ENCODE measurements around the gene LGALS1. TPM values are rescaled to one million over a fixed set of nuclear protein-coding genes. Genes with fewer than 3 reads are reported as not detected.

LGALS1 gene
- total RNA-seq, 1 experiment from 2014 or later = 32.8 TPM

DNA sequence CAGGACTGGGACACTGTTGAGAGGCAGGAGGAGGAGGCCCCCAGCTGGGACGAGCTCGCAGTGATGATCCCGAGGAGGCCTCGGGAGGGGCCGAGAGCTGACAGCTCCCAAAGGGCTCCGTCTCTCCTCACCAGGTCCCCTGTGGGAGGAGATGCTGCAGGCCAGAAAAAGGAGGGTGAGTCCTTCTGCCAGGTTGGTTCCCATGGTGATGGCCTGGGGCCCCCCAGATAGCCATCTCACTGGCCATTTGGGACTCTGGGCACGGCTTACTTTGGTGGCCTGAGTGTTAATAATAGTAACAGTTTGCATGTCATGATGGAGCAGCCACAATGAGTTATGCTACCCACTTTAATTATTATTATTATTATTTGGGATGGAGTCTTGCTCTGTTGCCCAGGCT lies 40.3 kb downstream of the LGALS1 start:
- Histone ChIP-seq H3K27me3 (ENCODE audit: insufficient read depth, low read length) (no peaks in the 10 kb centered on the region), H4K8ac (replicated peaks; ENCODE audit: insufficient read length, low read depth, low read length) (no peak overlapping the region), H3K4me2 (ENCODE audit: insufficient read depth, insufficient read length, low read length) (no peak overlapping the region), H3K79me2 (ENCODE audit: insufficient read depth, low read length) (no peaks in the 10 kb centered on the region), H3K79me1 (ENCODE audit: insufficient read depth, low read depth, low read length, poor library complexity, severe bottlenecking) (no peaks in the 10 kb centered on the region), H4K5ac (ENCODE audit: insufficient read length, low read depth, low read length) (no peak overlapping the region), H2BK120ac (ENCODE audit: low read depth, low read length, poor library complexity, severe bottlenecking) (no peak overlapping the region), H3K27ac (ENCODE audit: insufficient read length, low read depth, low read length) (no peak overlapping the region), H3K9me3 (ENCODE audit: control insufficient read depth, low read depth, low read length) (no peaks in the 10 kb centered on the region), H3T11ph (ENCODE audit: low read length) (no peak overlapping the region), H3K23ac (ENCODE audit: insufficient read length, low read depth, low read length) (no peak overlapping the region), H2BK20ac (ENCODE audit: low read depth, low read length, poor library complexity, severe bottlenecking) (no peak overlapping the region), H3K56ac (ENCODE audit: insufficient read length, low read depth, low read length) (no peak overlapping the region), H4K91ac (ENCODE audit: insufficient read length, low read depth, low read length) (no peak overlapping the region), H3K4me1 (ENCODE audit: insufficient read depth, low read length) (no peaks in the 10 kb centered on the region), H3K4ac (ENCODE audit: low read depth, low read length) (no peak overlapping the region), H3K14ac (ENCODE audit: insufficient read depth, low read length) (no peak overlapping the region), H4K20me1 (ENCODE audit: control insufficient read depth, insufficient read depth, insufficient read length) (no peaks in the 10 kb centered on the region), H3K18ac (ENCODE audit: insufficient read length, low read depth, low read length) (no peak overlapping the region), H2BK12ac (ENCODE audit: insufficient read length, low read depth, low read length) (no peak overlapping the region), H2AFZ (ENCODE audit: low read length) (no peak overlapping the region), H2AK5ac (ENCODE audit: insufficient read length, low read length) (no peak overlapping the region), H3K23me2 (ENCODE audit: insufficient read length, low read depth, low read length, poor library complexity, severe bottlenecking) (no peaks in the 10 kb centered on the region), H2BK15ac (ENCODE audit: low read depth, low read length) (no peak overlapping the region), H3K9ac (ENCODE audit: extremely low read depth, insufficient read length, low read length) (no peak overlapping the region), H2BK5ac (ENCODE audit: insufficient read length, low read length) (no peak overlapping the region)
- no peak overlapping the region for H3K27ac Mint-ChIP-seq
- no peaks in the 10 kb centered on the region for H3K9me3 Mint-ChIP-seq
- peaks cover 1% of the 10 kb centered on the region; the same call in 1 of the 2 replicates for H3K27me3 Mint-ChIP-seq (ENCODE audit: low read depth)
- H3K36me3 Mint-ChIP-seq (ENCODE audit: insufficient read depth in 1 of 3, low read depth in 3 of 3) = peaks cover 28 to 65% (median 64%) of the 10 kb centered on the region in 3 experiments
- no peak overlapping the region for H3K4me3 Mint-ChIP-seq
- H3K4me1 Mint-ChIP-seq = peaks cover 0 to 8% of the 10 kb centered on the region in 2 experiments; a peak in 2 of 4 replicates
- TF ChIP-seq, protein P1, sequence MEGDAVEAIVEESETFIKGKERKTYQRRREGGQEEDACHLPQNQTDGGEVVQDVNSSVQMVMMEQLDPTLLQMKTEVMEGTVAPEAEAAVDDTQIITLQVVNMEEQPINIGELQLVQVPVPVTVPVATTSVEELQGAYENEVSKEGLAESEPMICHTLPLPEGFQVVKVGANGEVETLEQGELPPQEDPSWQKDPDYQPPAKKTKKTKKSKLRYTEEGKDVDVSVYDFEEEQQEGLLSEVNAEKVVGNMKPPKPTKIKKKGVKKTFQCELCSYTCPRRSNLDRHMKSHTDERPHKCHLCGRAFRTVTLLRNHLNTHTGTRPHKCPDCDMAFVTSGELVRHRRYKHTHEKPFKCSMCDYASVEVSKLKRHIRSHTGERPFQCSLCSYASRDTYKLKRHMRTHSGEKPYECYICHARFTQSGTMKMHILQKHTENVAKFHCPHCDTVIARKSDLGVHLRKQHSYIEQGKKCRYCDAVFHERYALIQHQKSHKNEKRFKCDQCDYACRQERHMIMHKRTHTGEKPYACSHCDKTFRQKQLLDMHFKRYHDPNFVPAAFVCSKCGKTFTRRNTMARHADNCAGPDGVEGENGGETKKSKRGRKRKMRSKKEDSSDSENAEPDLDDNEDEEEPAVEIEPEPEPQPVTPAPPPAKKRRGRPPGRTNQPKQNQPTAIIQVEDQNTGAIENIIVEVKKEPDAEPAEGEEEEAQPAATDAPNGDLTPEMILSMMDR (conservative IDR thresholded peaks at IDR 0.05) = no peak
- no peak for DNase-seq
- no CpG with 5 or more reads among the region's 7 CpGs for WGBS (ENCODE audit: extremely low coverage, insufficient read length, low lambda C conversion rate)
